Stimulated activated CD4-positive, alpha-beta T cell treated with anti-CD3 and anti-CD28 coated beads, Interleukin-15, amount 100 ng/mL, for 24 hours (primary cell): ENCODE measurements around the gene TRAPPC8.
"Not testable (repeated sequence)": the region's sequence is repeated elsewhere in the genome, so short reads cannot be mapped to it uniquely, and the experiment has no call there.

Experiments used
- DNase-seq: peaks from one replicate; pipeline ENCODE4 v3.0.0-alpha.2; 2020

The TRAPPC8 gene

GRCh38 chr18:31942999-31943877, at the start of gene TRAPPC8:
Gene TRAPPC8 (minus strand): TSS chr18:31943128. CDS start chr18:31942764, 364 bp downstream.
- peak; percentile 92 for DNase-seq

GRCh38 chr18:31990823-31991222, 47.9 kb upstream of the TRAPPC8 start:
- no peak for DNase-seq

GRCh38 chr18:31983976-31984375, 41.0 kb upstream of the TRAPPC8 start:
- DNase-seq = no peak

GRCh38 chr18:31983020-31983419, 40.1 kb upstream of the TRAPPC8 start:
- no peak for DNase-seq

- no peak for DNase-seq
Measured at GRCh38 chr18:31980863-31981262, 37.9 kb upstream of the TRAPPC8 start.

- DNase-seq = no peak
Measured at GRCh38 chr18:31979714-31980113, 36.8 kb upstream of the TRAPPC8 start.

- no peak for DNase-seq
Measured at GRCh38 chr18:31978616-31979015, 35.7 kb upstream of the TRAPPC8 start.

- peak; percentile 33 for DNase-seq
Measured at GRCh38 chr18:31977270-31977872, 34.4 kb upstream of the TRAPPC8 start.

- DNase-seq = no peak
Measured at GRCh38 chr18:31976242-31976641, 33.3 kb upstream of the TRAPPC8 start.

- no peak for DNase-seq
Measured at GRCh38 chr18:31973929-31974546, 31.1 kb upstream of the TRAPPC8 start.

GRCh38 chr18:31970617-31971016, 27.7 kb upstream of the TRAPPC8 start:
- DNase-seq = no peak

- no peak for DNase-seq
Measured at GRCh38 chr18:31965316-31965970, 22.5 kb upstream of the TRAPPC8 start.

- no peak for DNase-seq
Measured at GRCh38 chr18:31957728-31958127, 14.8 kb upstream of the TRAPPC8 start.

GRCh38 chr18:31954349-31954748, 11.4 kb upstream of the TRAPPC8 start:
- no peak for DNase-seq

- DNase-seq = not testable (repeated sequence)
Measured at GRCh38 chr18:31953699-31954098, 10.8 kb upstream of the TRAPPC8 start.

GRCh38 chr18:31952223-31952622, 9.3 kb upstream of the TRAPPC8 start:
- DNase-seq = no peak

- DNase-seq = no peak
Measured at GRCh38 chr18:31950583-31950982, 7.7 kb upstream of the TRAPPC8 start.

- DNase-seq = not testable (repeated sequence)
Measured at GRCh38 chr18:31948349-31948748, 5.4 kb upstream of the TRAPPC8 start.

GRCh38 chr18:31946305-31947046, 3.5 kb upstream of the TRAPPC8 start:
- no peak for DNase-seq

GRCh38 chr18:31943878-31944816, 1.2 kb upstream of the TRAPPC8 start:
- peak; percentile 24 for DNase-seq

GRCh38 chr18:31942291-31942998, 483 bp downstream of the TRAPPC8 start:
- peak; percentile 48 for DNase-seq
